Activated CD8-positive, alpha-beta memory T cell treated with anti-CD3 and anti-CD28 coated beads for 48 hours (primary cell): Measurements from ENCODE around the gene SPATA13.

ENCODE experiments used
- DNase-seq, 3 experiments: peaks; one replicate each; pipeline ENCODE4 v3.0.0-alpha.2; 2020; ENCODE audit warnings: low read depth in 2 of 3, low spot score in 2 of 3

Gene SPATA13

GRCh38 chr13:24276306-24276705 lies 115.8 kb downstream of the SPATA13 start:
- DNase-seq, result no peak

GRCh38 chr13:24276861-24277260 lies 116.3 kb downstream of the SPATA13 start:
- no peak for DNase-seq

GRCh38 chr13:24277761-24278160 lies 117.2 kb downstream of the SPATA13 start:
- DNase-seq, result no peak

GRCh38 chr13:24279327-24280110 lies 119.0 kb downstream of the SPATA13 start:
- no peak for DNase-seq

- DNase-seq, result no peak
Observed at GRCh38 chr13:24280720-24281119, 120.2 kb downstream of the SPATA13 start.

- DNase-seq, result no peak
Observed at GRCh38 chr13:24281188-24282008, 120.9 kb downstream of the SPATA13 start.

- DNase-seq, result no peak
Observed at GRCh38 chr13:24282256-24282655, 121.7 kb downstream of the SPATA13 start.

- DNase-seq, result no peak
Observed at GRCh38 chr13:24284889-24285565, 124.5 kb downstream of the SPATA13 start.

- DNase-seq, result no peak
Observed at GRCh38 chr13:24286624-24287023, 126.1 kb downstream of the SPATA13 start.

GRCh38 chr13:24287748-24288287 lies 127.3 kb downstream of the SPATA13 start:
- no peak for DNase-seq

GRCh38 chr13:24288870-24289269 lies 128.3 kb downstream of the SPATA13 start:
- DNase-seq, result no peak

- DNase-seq, result no peak
Observed at GRCh38 chr13:24290280-24290932, 129.9 kb downstream of the SPATA13 start.

- DNase-seq, result no peak
Observed at GRCh38 chr13:24292481-24292880, 132.0 kb downstream of the SPATA13 start.

- DNase-seq, result no peak
Observed at GRCh38 chr13:24293746-24294145, 133.2 kb downstream of the SPATA13 start.

- DNase-seq, result no peak
Observed at GRCh38 chr13:24299488-24300114, 139.1 kb downstream of the SPATA13 start.

- no peak for DNase-seq
Observed at GRCh38 chr13:24301434-24301833, 140.9 kb downstream of the SPATA13 start.

- no peak for DNase-seq
Observed at GRCh38 chr13:24301911-24302310, 141.4 kb downstream of the SPATA13 start.

GRCh38 chr13:24304620-24305019 lies 144.1 kb downstream of the SPATA13 start:
- DNase-seq, result no peak

GRCh38 chr13:24306632-24307031 lies 146.1 kb downstream of the SPATA13 start:
- no peak for DNase-seq
